NCI-H2107 treated with DMSO at 0.1 percent for 48 hours (cell line): ENCODE results near the gene PLXNB2.
"Not testable (repeated sequence)": the region's sequence is repeated elsewhere in the genome, so short reads cannot be mapped to it uniquely, and the experiment has no call there.

Source experiments
- DNase-seq: peaks from one replicate; lab custom pipeline; 2025; ENCODE audit not compliant: unreplicated experiment; lab: John Stamatoyannopoulos, UW

Gene PLXNB2

GRCh38 chr22:50326225-50326955 lies 18.9 kb upstream of the PLXNB2 start:
- no peak for DNase-seq

- no peak for DNase-seq
These were observed 18.2 kb upstream of the PLXNB2 start for GRCh38 chr22:50325444-50326224.

GRCh38 chr22:50323900-50324299 lies 16.5 kb upstream of the PLXNB2 start:
- DNase-seq: no peak

GRCh38 chr22:50322382-50323104 lies 15.1 kb upstream of the PLXNB2 start:
- DNase-seq: not testable (repeated sequence)

GRCh38 chr22:50320671-50321325 lies 13.4 kb upstream of the PLXNB2 start:
- DNase-seq: no peak

- no peak for DNase-seq
These were observed 12.7 kb upstream of the PLXNB2 start for GRCh38 chr22:50320116-50320515.

GRCh38 chr22:50319503-50319951 lies 12.1 kb upstream of the PLXNB2 start:
- no peak for DNase-seq

GRCh38 chr22:50318698-50319411 lies 11.4 kb upstream of the PLXNB2 start:
- no peak for DNase-seq

GRCh38 chr22:50318356-50318697 lies 10.9 kb upstream of the PLXNB2 start:
- no peak for DNase-seq

GRCh38 chr22:50317674-50318073 lies 10.2 kb upstream of the PLXNB2 start:
- no peak for DNase-seq

GRCh38 chr22:50317178-50317577 lies 9.7 kb upstream of the PLXNB2 start:
- no peak for DNase-seq

- DNase-seq: no peak
These were observed 8.9 kb upstream of the PLXNB2 start for GRCh38 chr22:50316114-50317065.

GRCh38 chr22:50315289-50316113 lies 8.1 kb upstream of the PLXNB2 start:
- no peak for DNase-seq

- DNase-seq: no peak
These were observed 7.2 kb upstream of the PLXNB2 start for GRCh38 chr22:50314455-50315288.

GRCh38 chr22:50314081-50314454 lies 6.6 kb upstream of the PLXNB2 start:
- no peak for DNase-seq

- no peak for DNase-seq
These were observed 6.2 kb upstream of the PLXNB2 start for GRCh38 chr22:50313600-50313999.

GRCh38 chr22:50313021-50313420 lies 5.6 kb upstream of the PLXNB2 start:
- no peak for DNase-seq

GRCh38 chr22:50312371-50312770 lies 4.9 kb upstream of the PLXNB2 start:
- no peak for DNase-seq
